ENCODE results near the gene SEZ6. TPM values are rescaled to one million over a fixed set of nuclear protein-coding genes. Genes with fewer than 3 reads are reported as not detected.

The SEZ6 gene
- total and polyA plus RNA-seq, 10 of the 15 experiments (the other 5 are each of a cell fraction or from before 2014, with no cell fraction given): 0.05 to 0.87 (median 0.17) TPM; not detected in 4

DNA sequence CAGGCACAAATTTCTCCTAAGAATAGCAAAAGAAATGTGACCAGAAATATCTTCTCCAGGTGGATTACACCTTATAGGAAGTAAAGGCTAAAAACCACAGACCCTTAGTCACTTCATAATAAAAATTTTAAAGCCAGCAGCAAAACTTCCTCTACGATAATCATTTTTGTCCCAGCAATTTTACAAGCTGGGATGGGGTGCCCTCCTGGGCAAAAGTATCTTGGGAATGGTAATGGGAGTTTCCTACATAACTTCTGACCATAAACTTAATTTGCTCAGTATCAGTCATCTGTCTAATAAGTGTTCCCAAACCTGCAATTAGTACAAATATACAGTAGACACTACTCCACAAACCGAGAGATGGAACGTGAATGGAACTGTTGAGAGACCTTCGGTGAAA, 57.5 kb downstream of the SEZ6 start:
- in situ Hi-C loops (cut with MboI): no loop called here

DNA sequence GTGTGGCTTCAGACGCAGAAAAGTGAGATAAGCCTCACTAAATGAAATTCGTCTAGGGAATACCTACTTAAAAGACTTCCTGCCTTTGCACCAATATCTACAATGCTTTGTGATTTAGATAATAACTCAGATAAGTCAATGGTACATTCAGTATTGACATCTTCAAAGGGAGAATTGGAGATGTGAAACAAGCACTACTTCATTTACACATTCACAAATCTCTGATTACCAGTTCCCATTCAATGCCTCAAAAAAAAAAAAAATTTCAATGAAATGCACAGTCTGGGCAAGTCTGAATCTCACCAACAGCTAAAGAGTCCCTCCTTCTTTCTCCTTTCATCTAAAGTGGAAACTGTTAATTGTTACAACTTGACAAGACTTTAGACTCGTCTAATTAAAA, 58.2 kb downstream of the SEZ6 start:
- Histone ChIP-seq H3K9me3 (replicated peaks; ENCODE audit: control insufficient read depth, insufficient read depth, low read length) (no peaks in the 10 kb centered on the region), H3K4me1 (ENCODE audit: control insufficient read depth, insufficient read depth, low read length) (peaks cover 15% of the 10 kb centered on the region), H3K79me2 (ENCODE audit: control insufficient read depth, insufficient read depth, low read length) (peaks cover 84% of the 10 kb centered on the region), H4K20me1 (ENCODE audit: control insufficient read depth, insufficient read depth) (no peaks in the 10 kb centered on the region), H3K9ac (ENCODE audit: control insufficient read depth, insufficient read depth, low read length) (no peak overlapping the region), H2AFZ (ENCODE audit: control insufficient read depth, low read depth, low read length) (no peak overlapping the region), H3K36me3 (ENCODE audit: control insufficient read depth in 2 of 2, insufficient read depth in 2 of 2, low read length in 1 of 2) (peaks cover 0 to 3% of the 10 kb centered on the region in 2 experiments; a peak in 3 of 4 replicates), H3K4me3 (peak overlapping the region; percentile 92), H3K27ac (ENCODE audit: control insufficient read depth, insufficient read depth) (no peak overlapping the region), H3K4me2 (ENCODE audit: control insufficient read depth, insufficient read depth) (peak overlapping the region; percentile 81), H3K27me3 (replicated peaks in 1 of 2; ENCODE audit: control insufficient read depth in 2 of 2, insufficient read depth in 2 of 2, low read length in 1 of 2) (no peaks in the 10 kb centered on the region)
- no peak for DNase-seq (ENCODE audit: low read depth, low spot score)
- ATAC-seq: no peak
- TF ChIP-seq RFX5 (IDR thresholded peaks at IDR 0.05; ENCODE audit: low read depth, low read length) (no peak), HDGF (IDR thresholded peaks at IDR 0.05) (0 out of 2 replicates have a peak, but pooled peaks have one; percentile 39), POLR2AphosphoS2 (IDR thresholded peaks at IDR 0.05; ENCODE audit: low read depth, low read length) (no peak), ATF7 (IDR thresholded peaks at IDR 0.05; ENCODE audit: low read depth) (0 out of 2 replicates have a peak, but pooled peaks have one; percentile 19), ZZZ3 (IDR thresholded peaks at IDR 0.05; ENCODE audit: control insufficient read depth, insufficient read length, low read depth) (no peak), EED (IDR thresholded peaks at IDR 0.05; ENCODE audit: low read depth) (no peak), TCF7 (IDR thresholded peaks at IDR 0.05; ENCODE audit: borderline replicate concordance) (peak; percentile 31; the same call in 1 of the 2 replicates), SPI1 (IDR thresholded peaks at IDR 0.05; ENCODE audit: borderline replicate concordance, insufficient read depth, low read depth, low read length) (peak; percentile 45; the same call in 1 of the 2 replicates), MTA2 (IDR thresholded peaks at IDR 0.05; ENCODE audit: low read depth) (0 out of 2 replicates have a peak, but pooled peaks have one; percentile 24), ZNF384 (IDR thresholded peaks at IDR 0.05; ENCODE audit: borderline replicate concordance, low read depth, low read length) (peak; percentile 48; the same call in 1 of the 2 replicates), ZNF24 (IDR thresholded peaks at IDR 0.05) (peak; percentile 80)
- in situ Hi-C loops (cut with MboI): no loop called here
- BruUV-seq (replicated peaks): no TSS peak
- RAD21 ChIA-PET (ENCODE audit: unreplicated experiment): interaction anchor here (0.6 to 2.9 kb wide), 2 partner anchors 221 to 261 kb away, joined by 3 to 27 read pairs; partner anchors contain the start of gene TLCD1
- SMC1A ChIA-PET (ENCODE audit: uncharacterized antibody, unreplicated experiment): interaction anchor here (0.6 to 3.0 kb wide), 8 partner anchors 8 to 184 kb away, joined by 3 to 11 read pairs (median 6); partner anchors contain the start of gene FLOT2
- CTCF ChIA-PET: interaction anchor here (1.2 to 3.8 kb wide), 7 partner anchors 10 to 221 kb away, joined by 5 to 18 read pairs (median 7); partner anchors contain the start of gene DHRS13
- intact Hi-C loops (cut with micrococcal nuclease; ENCODE audit: unreplicated experiment): no loop called here
- POLR2A ChIA-PET: interaction anchor here (0.6 to 2.9 kb wide), 5 partner anchors 53 to 888 kb away, joined by 3 to 12 read pairs (median 3); partner anchors contain the start of gene RPL23A
- FAIRE-seq: no peak
- WGBS (ENCODE audit: insufficient coverage, insufficient replicate concordance, low lambda C conversion rate, missing lambda C conversion rate): 20% methylated on average over 3 of the region's 3 CpGs

More for the DNA sequence above, 57.5 kb downstream of the SEZ6 start:
- no peaks in the 10 kb centered on the region for H3K9me3 ChIP-seq (replicated peaks; ENCODE audit: control insufficient read depth, insufficient read depth, low read length)
- H3K4me1 ChIP-seq (ENCODE audit: control insufficient read depth, insufficient read depth, low read length): peaks cover 17% of the 10 kb centered on the region
- FAIRE-seq (no peak), DNase-seq (ENCODE audit: low read depth, low spot score) (no peak), ATAC-seq (no peak)
- no peaks in the 10 kb centered on the region for H4K20me1 ChIP-seq (ENCODE audit: control insufficient read depth, insufficient read depth)
- H3K27ac ChIP-seq (ENCODE audit: control insufficient read depth, insufficient read depth): peak overlapping the region; percentile 64
- 32% methylated on average over 4 of the region's 4 CpGs for WGBS (ENCODE audit: insufficient coverage, insufficient replicate concordance, low lambda C conversion rate, missing lambda C conversion rate)
- intact Hi-C loops (cut with micrococcal nuclease; ENCODE audit: unreplicated experiment): no loop called here
- no peak overlapping the region for H2AFZ ChIP-seq (ENCODE audit: control insufficient read depth, low read depth, low read length)
- H3K36me3 ChIP-seq (ENCODE audit: control insufficient read depth in 2 of 2, insufficient read depth in 2 of 2, low read length in 1 of 2): no peaks in the 10 kb centered on the region; a peak in 2 of 4 replicates
- RAD21 ChIA-PET (ENCODE audit: unreplicated experiment): interaction anchor here (2.3 to 2.9 kb wide), 2 partner anchors 49 to 221 kb away, joined by 21 to 27 read pairs; partner anchors contain the start of genes FLOT2 and TLCD1
- TF ChIP-seq ETV6 (conservative IDR thresholded peaks at IDR 0.05 in 1 of 2, IDR thresholded peaks at IDR 0.05 in 1 of 2; ENCODE audit: borderline replicate concordance in 1 of 2, low read depth in 1 of 2): no peak
- TF ChIP-seq NRF1 (conservative IDR thresholded peaks at IDR 0.05; ENCODE audit: low read depth, low read length): no peak
- TF ChIP-seq RUNX3 (IDR thresholded peaks at IDR 0.05; ENCODE audit: low read length): 0 out of 2 replicates have a peak, but pooled peaks have one; percentile 7
- SMC1A ChIA-PET (ENCODE audit: uncharacterized antibody, unreplicated experiment): interaction anchor here (0.7 to 3.0 kb wide), 10 partner anchors 11 to 204 kb away, joined by 3 to 11 read pairs (median 6); partner anchors contain the start of gene FLOT2
- H3K27me3 ChIP-seq (replicated peaks in 1 of 2; ENCODE audit: control insufficient read depth in 2 of 2, insufficient read depth in 2 of 2, low read length in 1 of 2): no peaks in the 10 kb centered on the region
- peak overlapping the region; percentile 92 for H3K4me3 ChIP-seq
- CTCF ChIA-PET: interaction anchor here (1.2 to 3.8 kb wide), 7 partner anchors 11 to 221 kb away, joined by 5 to 18 read pairs (median 7); partner anchors contain the start of gene DHRS13
- POLR2A ChIA-PET: interaction anchor here (1.2 to 2.9 kb wide), 6 partner anchors 54 to 303 kb away, joined by 3 to 19 read pairs (median 6); partner anchors contain the start of genes BLTP2, NEK8 and RPL23A
- no TSS peak for BruUV-seq (replicated peaks)
- H3K9ac ChIP-seq (ENCODE audit: control insufficient read depth, insufficient read depth, low read length): peak overlapping the region; percentile 85
- H3K79me2 ChIP-seq (ENCODE audit: control insufficient read depth, insufficient read depth, low read length): peaks cover 77% of the 10 kb centered on the region
- peak overlapping the region; percentile 81 for H3K4me2 ChIP-seq (ENCODE audit: control insufficient read depth, insufficient read depth)

Measured in GM12878 (cell line).